Measurements from ENCODE around the gene C4orf51. TPM values are rescaled to one million over a fixed set of nuclear protein-coding genes. Genes with fewer than 3 reads are reported as not detected.

The C4orf51 gene
- polyA plus RNA-seq, 1 of the 3 experiments (the other 2 are of a cell fraction) = not detected

DNA sequence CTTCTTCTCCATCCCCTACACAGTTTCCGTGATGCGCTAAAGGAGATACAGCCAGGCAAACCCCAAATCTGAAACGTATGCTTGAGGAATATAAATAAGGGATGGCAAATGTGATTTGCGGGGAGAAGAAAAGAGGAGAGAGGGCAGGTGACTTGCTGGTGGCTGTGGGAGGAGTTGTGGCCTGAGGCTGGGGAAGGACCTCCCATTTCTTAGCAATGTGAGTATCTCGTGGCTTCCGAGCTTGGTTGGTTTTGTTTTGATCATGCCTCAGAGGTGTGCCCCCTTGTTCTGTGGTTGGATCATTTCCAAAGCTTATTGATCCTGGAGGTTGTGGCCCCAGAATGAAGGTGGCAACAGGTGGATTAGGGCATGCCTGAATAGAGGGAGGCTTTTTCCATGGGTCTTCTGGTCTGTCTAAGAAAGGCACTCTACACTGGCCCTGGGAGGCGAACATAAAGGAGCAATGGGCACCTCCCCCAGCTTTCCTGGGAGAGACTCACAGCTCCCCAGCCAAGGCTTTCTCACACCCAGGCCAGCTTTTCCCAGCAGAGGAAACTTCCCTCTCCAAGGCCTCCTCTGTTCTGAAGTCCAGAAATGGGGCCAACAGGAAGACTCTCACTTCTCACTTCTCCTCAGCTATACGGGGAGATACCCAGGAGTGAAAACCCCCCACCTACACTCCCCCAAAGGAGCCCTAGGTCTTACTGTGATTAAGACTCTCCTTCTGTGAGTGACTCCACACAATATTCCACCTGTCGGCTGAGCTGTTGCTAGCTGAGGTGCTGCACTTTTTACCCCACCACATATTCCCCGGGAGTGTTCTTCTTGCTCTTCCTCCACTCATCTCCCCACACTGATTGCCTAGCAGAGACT is 40.0 kb downstream of the C4orf51 start:
- CTCF ChIA-PET = no interaction called here
- Histone ChIP-seq H3K27ac (ENCODE audit: low read depth in 2 of 2, low read length in 1 of 2) (no peak overlapping the region), H4K20me1 (ENCODE audit: insufficient read depth) (no peaks in the 10 kb centered on the region), H3K4me1 (ENCODE audit: control insufficient read depth in 1 of 2, insufficient read depth in 2 of 2, low read depth in 1 of 2, low read length in 1 of 2) (no peaks in the 10 kb centered on the region), H2AFZ (ENCODE audit: low read depth) (no peak overlapping the region), H3K9me3 (no peaks in the 10 kb centered on the region), H3K79me2 (ENCODE audit: insufficient read depth) (no peaks in the 10 kb centered on the region), H3K9ac (no peak overlapping the region), H3K27me3 (ENCODE audit: insufficient read depth) (no peaks in the 10 kb centered on the region), H3K36me3 (replicated peaks in 1 of 2; ENCODE audit: control insufficient read depth in 1 of 2, insufficient read depth in 2 of 2, low read length in 1 of 2) (no peaks in the 10 kb centered on the region), H3K4me3 (ENCODE audit: low read depth in 2 of 2, low read length in 1 of 2) (no peak overlapping the region), H3K4me2 (no peak overlapping the region), H3F3A (replicated peaks; ENCODE audit: insufficient read depth) (no peaks in the 10 kb centered on the region), H3K9me2 (no peaks in the 10 kb centered on the region)
- 91% methylated on average over 10 of the region's 10 CpGs for WGBS (ENCODE audit: low lambda C conversion rate)
- POLR2A ChIA-PET = no interaction called here
- TF ChIP-seq EP300 (IDR thresholded peaks at IDR 0.05; ENCODE audit: borderline replicate concordance in 1 of 2, low read depth in 1 of 2, low read length in 1 of 2) (no peak), SIN3A (IDR thresholded peaks at IDR 0.05; ENCODE audit: borderline replicate concordance, low read depth, low read length) (no peak), TAF1 (IDR thresholded peaks at IDR 0.05; ENCODE audit: borderline replicate concordance, low read depth, low read length) (no peak), RCOR1 (IDR thresholded peaks at IDR 0.05; ENCODE audit: low read length) (no peak), YY1 (IDR thresholded peaks at IDR 0.05; ENCODE audit: low read depth) (no peak), USF2 (IDR thresholded peaks at IDR 0.05; ENCODE audit: borderline replicate concordance, low read depth, low read length) (no peak), GATA2 (CRISPR knock-in tag; IDR thresholded peaks at IDR 0.05) (no peak)
- TF ChIP-seq, protein P1, sequence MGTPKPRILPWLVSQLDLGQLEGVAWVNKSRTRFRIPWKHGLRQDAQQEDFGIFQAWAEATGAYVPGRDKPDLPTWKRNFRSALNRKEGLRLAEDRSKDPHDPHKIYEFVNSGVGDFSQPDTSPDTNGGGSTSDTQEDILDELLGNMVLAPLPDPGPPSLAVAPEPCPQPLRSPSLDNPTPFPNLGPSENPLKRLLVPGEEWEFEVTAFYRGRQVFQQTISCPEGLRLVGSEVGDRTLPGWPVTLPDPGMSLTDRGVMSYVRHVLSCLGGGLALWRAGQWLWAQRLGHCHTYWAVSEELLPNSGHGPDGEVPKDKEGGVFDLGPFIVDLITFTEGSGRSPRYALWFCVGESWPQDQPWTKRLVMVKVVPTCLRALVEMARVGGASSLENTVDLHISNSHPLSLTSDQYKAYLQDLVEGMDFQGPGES (IDR thresholded peaks at IDR 0.05; ENCODE audit: low read depth, low read length) = no peak
- no peak for DNase-seq

DNA sequence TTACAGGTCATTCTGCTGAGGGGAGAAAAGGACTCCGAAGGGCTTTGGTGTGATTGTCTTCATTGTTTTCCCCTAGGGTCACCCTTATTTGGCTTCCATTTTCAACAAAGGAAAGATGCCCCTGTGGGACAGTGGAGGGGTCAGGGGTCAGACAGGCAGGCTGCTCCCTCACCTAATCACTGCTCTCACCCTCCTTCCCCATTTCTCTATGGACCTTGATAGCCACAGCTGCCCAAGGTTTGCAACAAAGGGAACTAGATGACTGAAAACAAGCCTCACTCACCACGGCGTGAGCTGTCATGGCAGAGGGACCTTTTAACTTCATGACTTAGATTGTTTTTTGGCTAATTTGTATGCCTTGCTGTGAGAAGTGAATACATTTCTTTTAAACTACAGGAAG is 40.7 kb downstream of the C4orf51 start:
- WGBS (ENCODE audit: low lambda C conversion rate) = 88% methylated on average over 3 of the region's 3 CpGs
- Histone ChIP-seq H3K27me3 (ENCODE audit: insufficient read depth) (no peaks in the 10 kb centered on the region), H3K4me1 (ENCODE audit: control insufficient read depth in 1 of 2, insufficient read depth in 2 of 2, low read depth in 1 of 2, low read length in 1 of 2) (no peaks in the 10 kb centered on the region), H4K20me1 (ENCODE audit: insufficient read depth) (no peaks in the 10 kb centered on the region), H3K27ac (ENCODE audit: low read depth in 2 of 2, low read length in 1 of 2) (no peak overlapping the region), H3F3A (replicated peaks; ENCODE audit: insufficient read depth) (no peaks in the 10 kb centered on the region), H3K36me3 (replicated peaks in 1 of 2; ENCODE audit: control insufficient read depth in 1 of 2, insufficient read depth in 2 of 2, low read length in 1 of 2) (no peaks in the 10 kb centered on the region), H3K9me2 (no peaks in the 10 kb centered on the region), H3K9ac (no peak overlapping the region), H2AFZ (ENCODE audit: low read depth) (no peak overlapping the region), H3K79me2 (ENCODE audit: insufficient read depth) (no peaks in the 10 kb centered on the region), H3K4me2 (no peak overlapping the region), H3K4me3 (ENCODE audit: low read depth in 2 of 2, low read length in 1 of 2) (no peak overlapping the region), H3K9me3 (no peaks in the 10 kb centered on the region)
- ChIA-PET POLR2A (no interaction called here), CTCF (interaction anchor here (0.6 kb wide), 1 partner anchor 89 kb away, joined by 3 read pairs; no protein-coding TSS in a partner anchor)
- no peak for DNase-seq
- TF ChIP-seq RCOR1 (IDR thresholded peaks at IDR 0.05; ENCODE audit: low read length) (no peak), TAF1 (IDR thresholded peaks at IDR 0.05; ENCODE audit: borderline replicate concordance, low read depth, low read length) (no peak), FOXM1 (IDR thresholded peaks at IDR 0.05; ENCODE audit: low read depth) (no peak)
- TF ChIP-seq, protein P1 (IDR thresholded peaks at IDR 0.05; ENCODE audit: low read depth, low read length) = no peak
